Heart left ventricle (tissue), 16 donors: ENCODE measurements around the gene ZNF195. TPM values are rescaled to one million over a fixed set of nuclear protein-coding genes. Genes with fewer than 3 reads are reported as not detected.
"Not testable (repeated sequence)": the region's sequence is repeated elsewhere in the genome, so short reads cannot be mapped to it uniquely, and the experiment has no call there.

Source experiments
- ATAC-seq, 4 donors: fragments of 200-7000 bp; cut with Tn5 transposase; one replicate each; pipeline ENCODE4 v1.9.1; 2020 to 2022; ENCODE audit warnings: moderate library complexity in 4 of 4, mild to moderate bottlenecking in 3 of 4, moderate number of reproducible peaks in 1 of 4
- DNase-seq, 5 donors: peaks; one replicate each; pipeline ENCODE4 v3.0.0-alpha.2; 2020
- H3K27ac ChIP-seq, 12 donors: fragments of 200-600 bp; sonication (generic) in 4 of 12; one replicate each; pipeline versions ENCODE4 v1.5.0 to v1.8.0; 2016 to 2022; ENCODE audit warnings: mild to moderate bottlenecking in 2 of 12
- H3K27me3 ChIP-seq, 9 donors: fragments of 200-600 bp; sonication (generic) in 2 of 9; one replicate each; pipeline versions ENCODE4 v1.5.1 to v1.8.0; 2016 to 2022; ENCODE audit warnings: mild to moderate bottlenecking in 3 of 9
- H3K36me3 ChIP-seq, 9 donors: fragments of 200-600 bp; sonication (generic) in 2 of 9; one replicate each; pipeline versions ENCODE4 v1.5.0 to v1.8.0; 2018 to 2022; ENCODE audit warnings: mild to moderate bottlenecking in 2 of 9
- H3K4me1 ChIP-seq, 12 donors: fragments of 200-600 bp; sonication (generic) in 4 of 12; one replicate each; pipeline versions ENCODE4 v1.5.0 to v1.8.0; 2016 to 2022; ENCODE audit warnings: mild to moderate bottlenecking in 3 of 12
- H3K4me3 ChIP-seq, 12 donors: fragments of 200-600 bp; sonication (generic) in 4 of 12; one replicate each; pipeline versions ENCODE4 v1.5.0 to v1.8.0; 2017 to 2022; ENCODE audit warnings: mild to moderate bottlenecking in 9 of 12, moderate library complexity in 4 of 12
- H3K9me3 ChIP-seq, 12 donors: fragments of 200-600 bp; sonication (generic) in 4 of 12; one replicate each; pipeline versions ENCODE4 v1.5.0 to v1.8.0; 2016 to 2022; ENCODE audit warnings: mild to moderate bottlenecking in 1 of 12
- POLR2A ChIP-seq, 2 donors: fragments of 450-650 bp; IDR thresholded peaks; one replicate each; pipeline ENCODE4 v1.6.1; 2017; ENCODE audit warnings: antibody characterized with exemption in 2 of 2, mild to moderate bottlenecking in 2 of 2, moderate library complexity in 2 of 2
- WGBS, 4 donors: extraction: QIAGEN DNeasy Blood & Tissue Kit in 2 of 4; methylation state at CpG; one replicate each; pipeline versions ENCODE4 v1.1.5 to v1.1.7; 2013 to 2018; 5-methylcytosine and 5-hydroxymethylcytosine counted together
- intact Hi-C, 10 donors: fragments of 100-400 bp; cut with DNase I; formaldehyde crosslinking; loops; one replicate each; pipeline versions ENCODE4 v1.11.1 to v1.14.2; 2022
- polyA plus RNA-seq, 2 donors: library from polyadenylated mRNA; stranded (reverse); fragments of 200-250 nt; gene quantifications; one replicate each; pipeline ENCODE4 v1.2.3, GENCODE V29; 2013
- total RNA-seq, 9 donors: library from RNA; depleted of rRNA in 2 of 9; stranded (reverse); fragments of >200 nt in 2 of 9; fragmentation: NEBNext Ultra II Directional in 3 of 9; extraction: Animal tissue kit (Norgen Biotek cat#: 25700) in 3 of 9; gene quantifications; one replicate each; pipeline versions ENCODE4 v1.1.0 to v1.2.4, GENCODE V29; 2016 to 2023
- TF ChIP-seq, protein P1 (sequence below), 12 donors: fragments of 200-600 bp; sonication (generic) in 4 of 12; IDR thresholded peaks; one replicate each; pipeline versions ENCODE4 v1.5.0 to v1.8.0; 2018 to 2022; ENCODE audit warnings: antibody characterized with exemption in 12 of 12, mild to moderate bottlenecking in 5 of 12
- donor health status: ischemic (EF 13 %, LVEDD 7.1; RV severe dilation, severe dysfunction).
- donor health status: healthy with polysubstance abuse.
- donor health status: DM: no; HTN: yes; CAD: no.
- donor health status: DM: no; HTN: no; CAD: no.
- donor health status: ischemic (EF 25% LVEDD 6.9; RV normal size, moderate dysfunction).
- donor health status: ischemic (EF 25% LVEDD 5.7; RV mildly dilated, moderate dysfunction).
- donor health status: healthy.
- donor health status: DM: yes; HTN: yes; CAD: no.
- donor health status: ischemic (EF 35%, LVEDD 5.7; RV mildly dilated, moderate dysfunction).
- donor health status: nonischemic (EF 11% LVEDD 7.7; RV severe dilation, severe dysfunction).
- donor health status: DM: yes; HTN: yes; CAD: no.
- donor health status: PGD.
- donor health status: ischemic (EF 29% LVEDD 5.4; RV normal size, mild dysfunction).
- donor health status: nonischemic (EF 23%, LVEDD 6.1; RV moderate dilation, normal function).

ZNF195 gene
- total and polyA plus RNA-seq, 11 donors = 5.6 to 14.9 (median 8.3) TPM

DNA sequence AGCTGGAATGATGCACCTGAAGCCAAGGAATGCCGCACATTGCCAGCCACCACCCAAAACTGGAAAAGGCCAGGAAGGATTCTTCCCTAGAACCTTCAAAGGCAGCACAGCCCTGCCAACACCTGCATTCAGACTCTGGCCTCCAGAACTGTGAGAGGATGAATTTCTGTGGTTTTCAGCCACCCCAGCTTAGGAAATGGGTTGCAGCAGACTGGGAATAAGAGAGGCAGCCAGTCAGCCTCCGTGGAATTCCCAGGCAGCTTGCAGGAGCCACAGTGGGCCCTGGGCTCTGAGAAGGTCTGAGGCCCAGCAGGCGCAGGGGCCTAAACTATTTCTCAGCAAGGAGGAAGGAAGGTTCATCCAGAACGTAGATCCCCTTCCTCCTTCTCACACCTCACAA is 19.2 kb upstream of the ZNF195 start:
- H3K4me1 ChIP-seq, ATAC-seq, H3K4me3 ChIP-seq, H3K27ac ChIP-seq, H3K36me3 ChIP-seq, H3K27me3 ChIP-seq, H3K9me3 ChIP-seq, intact Hi-C loops, DNase-seq: not testable (repeated sequence)
- WGBS, 4 donors = 62 to 80% (median 71%) methylated on average over 2 to 4 of the region's 4 CpGs

GRCh38 chr11:3397210-3397609 is 18.3 kb upstream of the ZNF195 start:
- WGBS, 4 donors = 88 to 97% (median 94%) methylated on average over 14 to 23 of the region's 23 CpGs
- DNase-seq, intact Hi-C loops, H3K36me3 ChIP-seq, H3K4me1 ChIP-seq, ATAC-seq, H3K27ac ChIP-seq, H3K4me3 ChIP-seq, H3K27me3 ChIP-seq, H3K9me3 ChIP-seq: not testable (repeated sequence)

- ATAC-seq, H3K36me3 ChIP-seq, H3K4me3 ChIP-seq, H3K27ac ChIP-seq, DNase-seq, H3K4me1 ChIP-seq, H3K27me3 ChIP-seq, H3K9me3 ChIP-seq, intact Hi-C loops: not testable (repeated sequence)
- whole genome bisulfite sequencing, 4 donors = 84 to 89% (median 87%) methylated on average over 5 of the region's 5 CpGs
Measured at GRCh38 chr11:3395468-3395867, 16.5 kb upstream of the ZNF195 start.

DNA sequence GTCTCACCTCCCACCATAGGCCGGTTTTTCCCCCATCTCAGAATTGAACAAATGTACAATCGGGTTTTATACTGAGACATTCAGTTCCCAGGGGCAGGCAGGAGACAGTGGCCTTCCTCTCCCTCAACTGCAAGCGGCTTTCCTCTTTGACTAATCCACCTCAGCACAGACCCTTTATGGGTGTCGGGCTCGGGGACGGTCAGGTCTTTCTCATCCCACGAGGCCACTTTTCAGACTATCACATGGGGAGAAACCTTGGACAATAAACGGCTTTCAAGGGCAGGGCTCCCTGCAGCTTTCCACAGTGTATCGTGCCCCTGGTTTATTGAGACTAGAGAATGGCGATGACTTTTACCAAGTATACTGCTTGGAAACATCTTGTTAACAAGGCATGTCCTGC is 16.0 kb upstream of the ZNF195 start:
- H3K4me3 ChIP-seq, DNase-seq, H3K9me3 ChIP-seq, ATAC-seq, H3K36me3 ChIP-seq, H3K4me1 ChIP-seq, H3K27ac ChIP-seq, H3K27me3 ChIP-seq, intact Hi-C loops: not testable (repeated sequence)
- 79 to 84% (median 82%) methylated on average over 10 of the region's 10 CpGs for WGBS, 4 donors

GRCh38 chr11:3393450-3393849 is 14.5 kb upstream of the ZNF195 start:
- H3K27ac ChIP-seq, H3K4me1 ChIP-seq, intact Hi-C loops, H3K4me3 ChIP-seq, H3K36me3 ChIP-seq, H3K27me3 ChIP-seq, ATAC-seq, DNase-seq, H3K9me3 ChIP-seq: not testable (repeated sequence)
- 72 to 76% (median 73%) methylated on average over 13 of the region's 13 CpGs for WGBS, 4 donors

DNA sequence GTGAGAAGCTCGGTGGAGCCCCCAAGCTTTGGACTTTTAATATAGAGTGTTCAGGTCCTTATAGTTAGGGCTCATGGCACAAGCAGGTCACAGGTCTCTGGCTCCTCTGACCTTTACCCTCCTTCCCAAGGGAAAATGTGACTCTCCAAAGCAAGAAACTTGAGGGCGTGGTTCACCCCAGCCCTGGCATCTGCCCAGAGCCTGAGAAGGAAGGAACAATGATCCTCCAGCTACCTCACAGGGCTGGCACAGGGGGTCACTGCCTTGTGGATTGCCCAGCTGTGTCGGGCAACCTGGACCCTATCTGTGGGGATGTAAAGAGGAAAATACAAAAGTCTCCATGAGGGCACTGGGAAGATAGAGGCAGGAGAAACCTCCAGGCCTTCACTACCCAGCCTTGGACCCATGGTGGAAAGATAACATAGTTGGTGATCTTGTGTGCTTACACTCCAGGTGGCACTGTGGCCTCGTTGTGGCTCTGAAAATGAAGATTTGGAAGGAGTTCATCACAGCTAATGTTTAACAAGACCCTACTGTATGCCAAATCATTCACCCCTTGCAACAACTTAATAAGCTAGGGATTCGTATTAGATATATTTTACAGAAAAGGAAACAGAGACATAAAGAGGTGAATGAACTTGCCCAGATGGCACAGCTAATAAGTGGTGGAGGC is 3.8 kb upstream of the ZNF195 start:
- ATAC-seq (no peak), DNase-seq (no peak)
- H3K27me3 ChIP-seq = peaks cover 0 to 3% (median 0%) of the 10 kb centered on the region in 9 donors
- no peaks in the 10 kb centered on the region for H3K9me3 ChIP-seq
- TF ChIP-seq, protein P1, sequence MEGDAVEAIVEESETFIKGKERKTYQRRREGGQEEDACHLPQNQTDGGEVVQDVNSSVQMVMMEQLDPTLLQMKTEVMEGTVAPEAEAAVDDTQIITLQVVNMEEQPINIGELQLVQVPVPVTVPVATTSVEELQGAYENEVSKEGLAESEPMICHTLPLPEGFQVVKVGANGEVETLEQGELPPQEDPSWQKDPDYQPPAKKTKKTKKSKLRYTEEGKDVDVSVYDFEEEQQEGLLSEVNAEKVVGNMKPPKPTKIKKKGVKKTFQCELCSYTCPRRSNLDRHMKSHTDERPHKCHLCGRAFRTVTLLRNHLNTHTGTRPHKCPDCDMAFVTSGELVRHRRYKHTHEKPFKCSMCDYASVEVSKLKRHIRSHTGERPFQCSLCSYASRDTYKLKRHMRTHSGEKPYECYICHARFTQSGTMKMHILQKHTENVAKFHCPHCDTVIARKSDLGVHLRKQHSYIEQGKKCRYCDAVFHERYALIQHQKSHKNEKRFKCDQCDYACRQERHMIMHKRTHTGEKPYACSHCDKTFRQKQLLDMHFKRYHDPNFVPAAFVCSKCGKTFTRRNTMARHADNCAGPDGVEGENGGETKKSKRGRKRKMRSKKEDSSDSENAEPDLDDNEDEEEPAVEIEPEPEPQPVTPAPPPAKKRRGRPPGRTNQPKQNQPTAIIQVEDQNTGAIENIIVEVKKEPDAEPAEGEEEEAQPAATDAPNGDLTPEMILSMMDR (IDR thresholded peaks at IDR 0.05) = no peak
- no peak for TF ChIP-seq POLR2A (IDR thresholded peaks at IDR 0.05)
- 76 to 83% (median 78%) methylated on average over 5 of the region's 5 CpGs for WGBS, 4 donors
- H3K4me3 ChIP-seq = no peak overlapping the region
- H3K27ac ChIP-seq = no peak overlapping the region
- intact Hi-C loops = no loop called here
- H3K36me3 ChIP-seq = peaks cover 0 to 5% (median 0%) of the 10 kb centered on the region in 9 donors
- H3K4me1 ChIP-seq = peaks cover 0 to 16% (median 6%) of the 10 kb centered on the region in 12 donors

DNA sequence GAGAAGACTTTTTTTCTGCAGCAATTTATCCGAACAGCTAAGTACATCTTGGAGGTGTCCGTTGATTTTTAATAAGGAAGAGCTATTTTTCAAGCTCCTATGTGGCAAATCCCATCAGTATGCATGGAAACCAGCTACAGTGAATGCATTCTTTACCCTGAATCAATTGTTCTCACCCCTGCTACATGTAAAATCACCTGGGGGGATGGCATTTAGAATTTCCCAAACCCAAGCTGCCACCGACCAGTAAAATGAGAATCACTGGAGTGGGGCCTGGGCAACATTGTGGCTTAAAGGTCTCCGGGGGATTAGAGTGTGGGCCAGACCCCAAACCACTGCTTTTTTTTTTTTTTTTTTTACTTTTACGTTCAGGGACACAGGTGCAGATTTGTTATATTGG is 2.8 kb upstream of the ZNF195 start:
- Histone ChIP-seq H3K4me3 (no peak overlapping the region), H3K9me3 (no peaks in the 10 kb centered on the region), H3K36me3 (peaks cover 0 to 6% (median 0%) of the 10 kb centered on the region in 9 donors), H3K4me1 (peaks cover 0 to 26% (median 11%) of the 10 kb centered on the region in 12 donors), H3K27ac (no peak overlapping the region), H3K27me3 (peaks cover 0 to 3% (median 0%) of the 10 kb centered on the region in 9 donors)
- TF ChIP-seq, protein P1 (IDR thresholded peaks at IDR 0.05) = no peak
- no peak for TF ChIP-seq POLR2A (IDR thresholded peaks at IDR 0.05)
- intact Hi-C loops = no loop called here
- no peak for ATAC-seq
- DNase-seq = no peak
- WGBS, 4 donors = 84 to 91% (median 89%) methylated on average over 5 of the region's 5 CpGs
